SK-N-SH (cell line): Measurements from ENCODE around the gene PSTPIP1. TPM values are rescaled to one million over a fixed set of nuclear protein-coding genes. Genes with fewer than 3 reads are reported as not detected.

Experiments
- CTCF ChIA-PET: fragments of 300-600, 350-600 bp; formaldehyde crosslinking; extraction: SDS; loops from one replicate; lab custom pipeline; 2021; lab: Yijun Ruan, JAX
- POLR2A ChIA-PET: fragments of 350-600 bp; sonication (Branson Sonifier 250); formaldehyde crosslinking; extraction: SDS; loops from one replicate; lab custom pipeline; 2020; ENCODE audit warnings: antibody characterized with exemption, inconsistent platforms; lab: Yijun Ruan, JAX
- DNase-seq: peaks from one replicate; pipeline ENCODE4 v3.0.0; 2012
- H2AFZ ChIP-seq: fragments of 200-600 bp; sonication (generic); 2 replicates; pipeline ENCODE4 v1.8.1; 2016; ENCODE audit warnings: antibody characterized with exemption, mild to moderate bottlenecking, low read depth
- H3F3A ChIP-seq: fragments of 200-600 bp; sonication (generic); replicated peaks from 2 replicates; pipeline ENCODE3; 2016; ENCODE audit warnings: antibody characterized with exemption, mild to moderate bottlenecking; ENCODE audit not compliant: insufficient read depth
- H3K27ac ChIP-seq, 2 experiments: fragments of 200-500 bp in 1 of 2; fragments of 200-600 bp in 1 of 2; sonication (Bioruptor generic) in 1 of 2; sonication (generic), shearing (Covaris generic) in 1 of 2; 2 replicates each; pipeline versions ENCODE4 v1.5.1 to v1.6.1; 2014 to 2016; ENCODE audit warnings: low read depth in 2 of 2, inconsistent platforms in 1 of 2, low read length in 1 of 2, mild to moderate bottlenecking in 1 of 2, mixed read lengths in 1 of 2
- H3K27me3 ChIP-seq: fragments of 200-600 bp; sonication (generic), shearing (Covaris generic); 2 replicates; pipeline ENCODE4 v1.6.1; 2016; ENCODE audit warnings: mixed run types; ENCODE audit not compliant: insufficient read depth
- H3K36me3 ChIP-seq, 2 experiments: fragments of 200-500 bp in 1 of 2; fragments of 200-600 bp in 1 of 2; sonication (Bioruptor generic) in 1 of 2; sonication (generic) in 1 of 2; replicated peaks in 1 of 2; 2 replicates each; pipeline versions ENCODE3 to v1.5.1; 2014 to 2016; ENCODE audit warnings: low read length in 1 of 2, mild to moderate bottlenecking in 1 of 2; ENCODE audit not compliant: insufficient read depth in 2 of 2, control insufficient read depth in 1 of 2
- H3K4me1 ChIP-seq, 2 experiments: fragments of 200-500 bp in 1 of 2; fragments of 200-600 bp in 1 of 2; sonication (Bioruptor generic) in 1 of 2; sonication (generic), shearing (Covaris generic) in 1 of 2; 2 replicates each; pipeline versions ENCODE4 v1.5.1 to v1.6.1; 2014 to 2016; ENCODE audit warnings: low read depth in 1 of 2, low read length in 1 of 2, mixed run types in 1 of 2; ENCODE audit not compliant: insufficient read depth in 2 of 2, control insufficient read depth in 1 of 2
- H3K4me2 ChIP-seq: fragments of 200-600 bp; sonication (generic), shearing (Covaris generic); 2 replicates; pipeline ENCODE4 v1.6.1; 2017; ENCODE audit warnings: mixed run types
- H3K4me3 ChIP-seq, 2 experiments: fragments of 200-500 bp in 1 of 2; fragments of 200-600 bp in 1 of 2; sonication (Bioruptor generic) in 1 of 2; sonication (generic), shearing (Covaris generic) in 1 of 2; 2 replicates each; pipeline versions ENCODE4 v1.5.1 to v1.8.1; 2014 to 2016; ENCODE audit warnings: low read depth in 2 of 2, inconsistent platforms in 1 of 2, low read length in 1 of 2, mild to moderate bottlenecking in 1 of 2, mixed read lengths in 1 of 2, moderate library complexity in 1 of 2
- H3K79me2 ChIP-seq: fragments of 200-600 bp; sonication (generic); 2 replicates; pipeline ENCODE4 v1.8.1; 2017; ENCODE audit warnings: mild to moderate bottlenecking; ENCODE audit not compliant: insufficient read depth
- H3K9ac ChIP-seq: fragments of 200-600 bp; sonication (generic); 2 replicates; pipeline ENCODE4 v1.6.1; 2017; ENCODE audit warnings: mixed run types
- H3K9me2 ChIP-seq: fragments of 200-600 bp; sonication (generic); 2 replicates; pipeline ENCODE4 v1.6.1; 2017; ENCODE audit warnings: mixed run types
- H3K9me3 ChIP-seq: fragments of 200-600 bp; sonication (generic); 2 replicates; pipeline ENCODE4 v1.6.1; 2017; ENCODE audit warnings: mixed run types, mild to moderate bottlenecking, moderate library complexity
- H4K20me1 ChIP-seq: fragments of 200-600 bp; sonication (generic); 2 replicates; pipeline ENCODE4 v1.6.1; 2017; ENCODE audit warnings: mild to moderate bottlenecking, mixed run types; ENCODE audit not compliant: insufficient read depth
- CHD2 ChIP-seq: fragments of 150-350 bp; IDR thresholded peaks from 2 replicates; pipeline ENCODE4 v1.6.1; 2018; ENCODE audit warnings: low read length; ENCODE audit not compliant: partially characterized antibody
- EP300 ChIP-seq, 2 experiments: IDR thresholded peaks; 2 replicates each; pipeline versions ENCODE4 v1.4.0 to v1.6.1; 2012; ENCODE audit warnings: borderline replicate concordance in 1 of 2, low read depth in 1 of 2, low read length in 1 of 2
- FOXJ3 ChIP-seq: sonication (generic); formaldehyde crosslinking; IDR thresholded peaks from 2 replicates; pipeline ENCODE4 v1.5.1; 2020; ENCODE audit warnings: mild to moderate bottlenecking, missing genetic modification reagents
- GABPA ChIP-seq: IDR thresholded peaks from 2 replicates; pipeline ENCODE4 v1.4.0; 2012; ENCODE audit warnings: low read depth, mild to moderate bottlenecking
- MEF2A ChIP-seq: IDR thresholded peaks from 2 replicates; pipeline ENCODE4 v1.4.0; 2012; ENCODE audit warnings: low read depth, borderline replicate concordance
- RAD21 ChIP-seq: IDR thresholded peaks from 2 replicates; pipeline ENCODE4 v1.6.1; 2012; ENCODE audit warnings: mild to moderate bottlenecking, low read length
- RCOR1 ChIP-seq: fragments of 150-350 bp; IDR thresholded peaks from 2 replicates; pipeline ENCODE4 v1.6.1; 2017; ENCODE audit warnings: antibody characterized with exemption, low read length
- TAF1 ChIP-seq: IDR thresholded peaks from 2 replicates; pipeline ENCODE4 v1.6.1; 2012; ENCODE audit warnings: low read depth, mild to moderate bottlenecking, low read length, moderate library complexity, borderline replicate concordance
- TCF12 ChIP-seq: IDR thresholded peaks from 2 replicates; pipeline ENCODE4 v1.4.0; 2012
- WGBS: methylation state at CpG from one replicate; pipeline ENCODE4 v1.1.6; 2017; ENCODE audit warnings: low lambda C conversion rate; 5-methylcytosine and 5-hydroxymethylcytosine counted together
- polyA plus RNA-seq, 3 experiments: library from polyadenylated mRNA; depleted of rRNA; stranded (reverse); fragments of >200 nt; gene quantifications; 2 replicates each; pipeline ENCODE4 v1.2.3, GENCODE V29; 2012
- TF ChIP-seq, protein P1 (sequence below): fragments of 150-350 bp; IDR thresholded peaks from 2 replicates; pipeline ENCODE4 v1.6.1; 2016; ENCODE audit warnings: mild to moderate bottlenecking, low read depth, low read length
- TF ChIP-seq, protein P2 (sequence below): IDR thresholded peaks from 2 replicates; pipeline ENCODE4 v1.4.0; 2012; ENCODE audit warnings: low read depth, borderline replicate concordance
- TF ChIP-seq, protein P3 (sequence below): IDR thresholded peaks from 2 replicates; pipeline ENCODE4 v1.6.1; 2012; ENCODE audit warnings: mild to moderate bottlenecking, low read depth, low read length, moderate library complexity
- TF ChIP-seq, protein P4 (sequence below): fragments of 200-600 bp; sonication (generic); IDR thresholded peaks from 2 replicates; pipeline ENCODE4 v1.6.1; 2017; ENCODE audit warnings: antibody characterized with exemption, mild to moderate bottlenecking, moderate library complexity
- TF ChIP-seq, protein P5 (sequence below): IDR thresholded peaks from 2 replicates; pipeline ENCODE4; 2012

PSTPIP1 gene
- polyA plus RNA-seq, 1 of the 3 experiments (the other 2 are of a cell fraction), result 0.69 TPM

DNA sequence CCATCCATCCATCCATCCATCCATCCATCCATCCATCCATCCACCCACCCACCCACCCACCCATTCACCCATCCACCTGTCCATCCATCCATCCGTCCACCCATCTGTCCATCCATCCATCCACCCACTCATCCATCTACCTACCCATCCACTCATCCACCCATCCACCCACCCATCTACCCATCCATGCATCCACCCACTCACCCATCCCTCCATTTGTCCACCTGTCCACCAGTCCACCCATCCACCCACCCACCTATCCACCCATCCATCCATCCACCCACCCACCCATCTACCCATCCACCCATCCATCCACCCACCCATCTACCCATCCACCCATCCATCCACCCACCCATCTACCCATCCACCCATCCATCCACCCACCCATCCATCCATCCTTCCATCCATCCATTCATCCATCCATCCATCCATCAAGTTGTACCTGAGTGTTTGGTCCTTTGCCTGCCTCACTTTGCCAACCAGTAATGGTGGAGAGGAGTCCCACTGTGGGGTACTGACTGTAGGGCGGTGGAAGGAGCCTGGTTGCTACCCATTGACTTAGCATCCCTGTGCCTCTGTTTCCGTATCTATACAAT is 17.3 kb downstream of the PSTPIP1 start:
- POLR2A ChIA-PET, result no interaction called here
- H3K9ac ChIP-seq, result no peak overlapping the region
- H3K27me3 ChIP-seq, result no peaks in the 10 kb centered on the region
- TF ChIP-seq CHD2 (no peak), EP300 (IDR thresholded peaks at IDR 0.05; ENCODE audit: borderline replicate concordance in 1 of 2, low read depth in 1 of 2, low read length in 1 of 2) (no peak)
- TF ChIP-seq, protein P1, sequence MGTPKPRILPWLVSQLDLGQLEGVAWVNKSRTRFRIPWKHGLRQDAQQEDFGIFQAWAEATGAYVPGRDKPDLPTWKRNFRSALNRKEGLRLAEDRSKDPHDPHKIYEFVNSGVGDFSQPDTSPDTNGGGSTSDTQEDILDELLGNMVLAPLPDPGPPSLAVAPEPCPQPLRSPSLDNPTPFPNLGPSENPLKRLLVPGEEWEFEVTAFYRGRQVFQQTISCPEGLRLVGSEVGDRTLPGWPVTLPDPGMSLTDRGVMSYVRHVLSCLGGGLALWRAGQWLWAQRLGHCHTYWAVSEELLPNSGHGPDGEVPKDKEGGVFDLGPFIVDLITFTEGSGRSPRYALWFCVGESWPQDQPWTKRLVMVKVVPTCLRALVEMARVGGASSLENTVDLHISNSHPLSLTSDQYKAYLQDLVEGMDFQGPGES, result no peak
- no peak overlapping the region for H3K4me3 ChIP-seq
- H3K9me2 ChIP-seq, result no peaks in the 10 kb centered on the region
- H3F3A ChIP-seq, result no peaks in the 10 kb centered on the region
- no peaks in the 10 kb centered on the region for H3K79me2 ChIP-seq
- 70% methylated on average over 3 of the region's 3 CpGs for WGBS
- CTCF ChIA-PET, result interaction anchor here (3.4 kb wide), 1 partner anchor 12 kb away, joined by 20 read pairs; no protein-coding TSS in a partner anchor
- no peak overlapping the region for H2AFZ ChIP-seq
- no peaks in the 10 kb centered on the region for H3K9me3 ChIP-seq
- peaks cover 0 to 8% of the 10 kb centered on the region in 2 experiments; a peak in 1 of 4 replicates for H3K4me1 ChIP-seq
- no peaks in the 10 kb centered on the region for H3K36me3 ChIP-seq
- H4K20me1 ChIP-seq, result no peaks in the 10 kb centered on the region
- H3K4me2 ChIP-seq, result no peak overlapping the region
- DNase-seq, result no peak
- H3K27ac ChIP-seq, result no peak overlapping the region

DNA sequence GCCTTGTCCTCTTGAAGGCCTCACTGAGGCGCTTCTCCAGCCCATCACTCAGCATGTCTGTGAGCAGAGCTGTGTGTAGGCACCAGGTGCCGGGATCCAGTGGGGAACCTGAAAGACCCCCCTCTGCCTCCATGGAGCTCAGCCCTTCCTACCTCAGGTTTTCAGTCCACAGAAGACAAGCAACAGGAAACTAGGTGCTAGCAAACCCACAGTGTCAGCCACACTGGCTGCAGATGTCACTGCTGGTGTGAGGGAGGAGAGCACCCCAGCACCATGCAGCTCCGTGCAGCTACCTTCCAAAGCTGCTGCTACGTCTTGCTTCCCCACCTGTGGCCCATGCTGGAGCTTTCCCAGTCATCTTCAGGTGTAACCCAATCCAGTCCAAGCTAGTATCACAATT is 17.9 kb downstream of the PSTPIP1 start:
- 48% methylated on average over 4 of the region's 4 CpGs for WGBS
- Histone ChIP-seq H3K27me3 (no peaks in the 10 kb centered on the region), H3K4me1 (peaks cover 0 to 14% of the 10 kb centered on the region in 2 experiments; a peak in 1 of 4 replicates), H3K9ac (no peak overlapping the region), H3K9me2 (no peaks in the 10 kb centered on the region), H3K4me3 (no peak overlapping the region), H3K27ac (no peak overlapping the region), H2AFZ (no peak overlapping the region), H3K36me3 (no peaks in the 10 kb centered on the region), H3K79me2 (no peaks in the 10 kb centered on the region), H3K4me2 (no peak overlapping the region), H3K9me3 (no peaks in the 10 kb centered on the region), H3F3A (no peaks in the 10 kb centered on the region), H4K20me1 (no peaks in the 10 kb centered on the region)
- no peak for TF ChIP-seq RAD21
- TF ChIP-seq, protein P2, sequence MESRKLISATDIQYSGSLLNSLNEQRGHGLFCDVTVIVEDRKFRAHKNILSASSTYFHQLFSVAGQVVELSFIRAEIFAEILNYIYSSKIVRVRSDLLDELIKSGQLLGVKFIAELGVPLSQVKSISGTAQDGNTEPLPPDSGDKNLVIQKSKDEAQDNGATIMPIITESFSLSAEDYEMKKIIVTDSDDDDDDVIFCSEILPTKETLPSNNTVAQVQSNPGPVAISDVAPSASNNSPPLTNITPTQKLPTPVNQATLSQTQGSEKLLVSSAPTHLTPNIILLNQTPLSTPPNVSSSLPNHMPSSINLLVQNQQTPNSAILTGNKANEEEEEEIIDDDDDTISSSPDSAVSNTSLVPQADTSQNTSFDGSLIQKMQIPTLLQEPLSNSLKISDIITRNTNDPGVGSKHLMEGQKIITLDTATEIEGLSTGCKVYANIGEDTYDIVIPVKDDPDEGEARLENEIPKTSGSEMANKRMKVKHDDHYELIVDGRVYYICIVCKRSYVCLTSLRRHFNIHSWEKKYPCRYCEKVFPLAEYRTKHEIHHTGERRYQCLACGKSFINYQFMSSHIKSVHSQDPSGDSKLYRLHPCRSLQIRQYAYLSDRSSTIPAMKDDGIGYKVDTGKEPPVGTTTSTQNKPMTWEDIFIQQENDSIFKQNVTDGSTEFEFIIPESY, result no peak
- TF ChIP-seq, protein P3, sequence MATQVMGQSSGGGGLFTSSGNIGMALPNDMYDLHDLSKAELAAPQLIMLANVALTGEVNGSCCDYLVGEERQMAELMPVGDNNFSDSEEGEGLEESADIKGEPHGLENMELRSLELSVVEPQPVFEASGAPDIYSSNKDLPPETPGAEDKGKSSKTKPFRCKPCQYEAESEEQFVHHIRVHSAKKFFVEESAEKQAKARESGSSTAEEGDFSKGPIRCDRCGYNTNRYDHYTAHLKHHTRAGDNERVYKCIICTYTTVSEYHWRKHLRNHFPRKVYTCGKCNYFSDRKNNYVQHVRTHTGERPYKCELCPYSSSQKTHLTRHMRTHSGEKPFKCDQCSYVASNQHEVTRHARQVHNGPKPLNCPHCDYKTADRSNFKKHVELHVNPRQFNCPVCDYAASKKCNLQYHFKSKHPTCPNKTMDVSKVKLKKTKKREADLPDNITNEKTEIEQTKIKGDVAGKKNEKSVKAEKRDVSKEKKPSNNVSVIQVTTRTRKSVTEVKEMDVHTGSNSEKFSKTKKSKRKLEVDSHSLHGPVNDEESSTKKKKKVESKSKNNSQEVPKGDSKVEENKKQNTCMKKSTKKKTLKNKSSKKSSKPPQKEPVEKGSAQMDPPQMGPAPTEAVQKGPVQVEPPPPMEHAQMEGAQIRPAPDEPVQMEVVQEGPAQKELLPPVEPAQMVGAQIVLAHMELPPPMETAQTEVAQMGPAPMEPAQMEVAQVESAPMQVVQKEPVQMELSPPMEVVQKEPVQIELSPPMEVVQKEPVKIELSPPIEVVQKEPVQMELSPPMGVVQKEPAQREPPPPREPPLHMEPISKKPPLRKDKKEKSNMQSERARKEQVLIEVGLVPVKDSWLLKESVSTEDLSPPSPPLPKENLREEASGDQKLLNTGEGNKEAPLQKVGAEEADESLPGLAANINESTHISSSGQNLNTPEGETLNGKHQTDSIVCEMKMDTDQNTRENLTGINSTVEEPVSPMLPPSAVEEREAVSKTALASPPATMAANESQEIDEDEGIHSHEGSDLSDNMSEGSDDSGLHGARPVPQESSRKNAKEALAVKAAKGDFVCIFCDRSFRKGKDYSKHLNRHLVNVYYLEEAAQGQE, result no peak
- TF ChIP-seq, protein P4, sequence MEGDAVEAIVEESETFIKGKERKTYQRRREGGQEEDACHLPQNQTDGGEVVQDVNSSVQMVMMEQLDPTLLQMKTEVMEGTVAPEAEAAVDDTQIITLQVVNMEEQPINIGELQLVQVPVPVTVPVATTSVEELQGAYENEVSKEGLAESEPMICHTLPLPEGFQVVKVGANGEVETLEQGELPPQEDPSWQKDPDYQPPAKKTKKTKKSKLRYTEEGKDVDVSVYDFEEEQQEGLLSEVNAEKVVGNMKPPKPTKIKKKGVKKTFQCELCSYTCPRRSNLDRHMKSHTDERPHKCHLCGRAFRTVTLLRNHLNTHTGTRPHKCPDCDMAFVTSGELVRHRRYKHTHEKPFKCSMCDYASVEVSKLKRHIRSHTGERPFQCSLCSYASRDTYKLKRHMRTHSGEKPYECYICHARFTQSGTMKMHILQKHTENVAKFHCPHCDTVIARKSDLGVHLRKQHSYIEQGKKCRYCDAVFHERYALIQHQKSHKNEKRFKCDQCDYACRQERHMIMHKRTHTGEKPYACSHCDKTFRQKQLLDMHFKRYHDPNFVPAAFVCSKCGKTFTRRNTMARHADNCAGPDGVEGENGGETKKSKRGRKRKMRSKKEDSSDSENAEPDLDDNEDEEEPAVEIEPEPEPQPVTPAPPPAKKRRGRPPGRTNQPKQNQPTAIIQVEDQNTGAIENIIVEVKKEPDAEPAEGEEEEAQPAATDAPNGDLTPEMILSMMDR, result no peak
- no peak for TF ChIP-seq EP300 (IDR thresholded peaks at IDR 0.05; ENCODE audit: borderline replicate concordance in 1 of 2, low read depth in 1 of 2, low read length in 1 of 2)
- no peak for TF ChIP-seq TCF12
- no peak for TF ChIP-seq GABPA
- no peak for TF ChIP-seq RCOR1
- no peak for TF ChIP-seq FOXJ3 (CRISPR knock-in tag)
- TF ChIP-seq MEF2A, result no peak
- no peak for TF ChIP-seq TAF1
- TF ChIP-seq, protein P5, sequence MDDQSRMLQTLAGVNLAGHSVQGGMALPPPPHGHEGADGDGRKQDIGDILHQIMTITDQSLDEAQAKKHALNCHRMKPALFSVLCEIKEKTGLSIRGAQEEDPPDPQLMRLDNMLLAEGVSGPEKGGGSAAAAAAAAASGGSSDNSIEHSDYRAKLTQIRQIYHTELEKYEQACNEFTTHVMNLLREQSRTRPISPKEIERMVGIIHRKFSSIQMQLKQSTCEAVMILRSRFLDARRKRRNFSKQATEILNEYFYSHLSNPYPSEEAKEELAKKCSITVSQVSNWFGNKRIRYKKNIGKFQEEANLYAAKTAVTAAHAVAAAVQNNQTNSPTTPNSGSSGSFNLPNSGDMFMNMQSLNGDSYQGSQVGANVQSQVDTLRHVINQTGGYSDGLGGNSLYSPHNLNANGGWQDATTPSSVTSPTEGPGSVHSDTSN, result no peak
- ChIA-PET POLR2A (no interaction called here), CTCF (interaction anchor here (1.3 to 3.4 kb wide), 2 partner anchors 12 to 23 kb away, joined by 6 to 20 read pairs; no protein-coding TSS in a partner anchor)
- DNase-seq, result no peak
